H1 (cell line): ENCODE data around the gene CLEC1B. TPM values are rescaled to one million over a fixed set of nuclear protein-coding genes. Genes with fewer than 3 reads are reported as not detected.
A peak's percentile ranks its signal among the peaks of the same experiment; 100 is the strongest.

ENCODE experiments used
- CTCF ChIA-PET: fragments of 300-600 bp; sonication (Branson Sonifier 250); formaldehyde crosslinking; loops from one replicate; lab custom pipeline; 2021; ENCODE audit not compliant: partially characterized antibody; lab: Charles Lee
- POLR2A ChIA-PET: fragments of 300-600 bp; sonication (Branson Sonifier 250); formaldehyde crosslinking; loops from one replicate; lab custom pipeline; 2021; ENCODE audit warnings: inconsistent platforms; ENCODE audit not compliant: partially characterized antibody; lab: Charles Lee
- DNase-seq, 2 experiments: peaks; one replicate each; pipeline versions ENCODE4 v3.0.0 to v3.0.0-alpha.2; 2010 to 2022; ENCODE audit warnings: low spot score in 2 of 2, low read depth in 1 of 2, mixed read lengths in 1 of 2
- FAIRE-seq: peaks from 2 replicates; lab custom pipeline; 2011; peaks lifted over from hg19 to GRCh38; lab: Jason Lieb, UNC
- H2AFZ ChIP-seq: 2 replicates; pipeline ENCODE4 v1.8.1; 2012; ENCODE audit warnings: low read length, inconsistent platforms
- H2AK5ac ChIP-seq: 2 replicates; pipeline ENCODE4 v1.6.1; 2013; ENCODE audit warnings: low read depth, low read length
- H2BK120ac ChIP-seq: replicated peaks from 2 replicates; pipeline ENCODE3; 2013; ENCODE audit warnings: low read depth, low read length, inconsistent platforms
- H2BK12ac ChIP-seq: 2 replicates; pipeline ENCODE4 v1.6.1; 2013; ENCODE audit warnings: low read depth, low read length
- H2BK15ac ChIP-seq: 2 replicates; pipeline ENCODE4 v1.6.1; 2013; ENCODE audit warnings: low read length
- H2BK20ac ChIP-seq: 2 replicates; pipeline ENCODE4 v1.6.1; 2013; ENCODE audit warnings: low read length
- H2BK5ac ChIP-seq: 2 replicates; pipeline ENCODE4 v1.6.1; 2013; ENCODE audit warnings: low read depth, low read length
- H3K14ac ChIP-seq: 2 replicates; pipeline ENCODE4 v1.6.1; 2013; ENCODE audit warnings: inconsistent platforms; ENCODE audit not compliant: insufficient read length
- H3K18ac ChIP-seq: 2 replicates; pipeline ENCODE4 v1.6.1; 2013; ENCODE audit warnings: low read length; ENCODE audit errors: extremely low read depth
- H3K23ac ChIP-seq: 2 replicates; pipeline ENCODE4 v1.6.1; 2013; ENCODE audit warnings: inconsistent platforms; ENCODE audit not compliant: insufficient read length
- H3K23me2 ChIP-seq: 2 replicates; pipeline ENCODE4 v1.6.1; 2013; ENCODE audit warnings: low read depth, low read length
- H3K27ac ChIP-seq: 2 replicates; pipeline ENCODE4 v1.6.1; 2011; ENCODE audit warnings: low read depth, low read length, inconsistent platforms
- H3K27me3 ChIP-seq, 4 experiments: replicated peaks in 1 of 4; 1 replicate in 1 of 4; 2 replicates in 3 of 4; pipeline versions ENCODE4 v1.6.1 to v1.8.1; 2011 to 2013; ENCODE audit warnings: low read length in 3 of 4, mild to moderate bottlenecking in 3 of 4, inconsistent platforms in 2 of 4, mixed read lengths in 2 of 4, moderate library complexity in 1 of 4; ENCODE audit not compliant: control insufficient read depth in 3 of 4, insufficient read depth in 3 of 4; ENCODE audit errors: extremely low read depth in 1 of 4
- H3K36me3 ChIP-seq, 4 experiments: 2 replicates each; pipeline versions ENCODE4 v1.6.1 to v1.8.1; 2011 to 2013; ENCODE audit warnings: mild to moderate bottlenecking in 4 of 4, low read length in 3 of 4, moderate library complexity in 2 of 4, control low read depth in 1 of 4, inconsistent platforms in 1 of 4; ENCODE audit not compliant: insufficient read depth in 4 of 4, control insufficient read depth in 2 of 4
- H3K4ac ChIP-seq: replicated peaks from 2 replicates; pipeline ENCODE3; 2013; ENCODE audit warnings: low read length, low read depth, mixed read lengths, inconsistent platforms; ENCODE audit not compliant: insufficient read length
- H3K4me1 ChIP-seq, 4 experiments: replicated peaks in 1 of 4; 1 replicate in 1 of 4; 2 replicates in 3 of 4; pipeline versions ENCODE4 v1.6.1 to v1.8.1; 2011 to 2013; ENCODE audit warnings: low read length in 3 of 4, inconsistent platforms in 2 of 4, mixed read lengths in 1 of 4; ENCODE audit not compliant: insufficient read depth in 4 of 4, control insufficient read depth in 3 of 4
- H3K4me2 ChIP-seq, 2 experiments: 2 replicates each; pipeline versions ENCODE4 v1.6.1 to v1.8.1; 2011 to 2013; ENCODE audit warnings: low read depth in 2 of 2, low read length in 2 of 2, control low read depth in 1 of 2, inconsistent platforms in 1 of 2, mild to moderate bottlenecking in 1 of 2; ENCODE audit not compliant: insufficient read depth in 1 of 2
- H3K4me3 ChIP-seq, 4 experiments: fragments of 200-600, 300-600 bp in 1 of 4; sonication (generic), shearing (Covaris generic), sonication (Bioruptor Twin) in 1 of 4; 2 replicates each; pipeline versions ENCODE4 v1.5.1 to v1.8.1; 2011 to 2016; ENCODE audit warnings: low read length in 4 of 4, low read depth in 3 of 4, control low read depth in 2 of 4, inconsistent platforms in 2 of 4, mild to moderate bottlenecking in 2 of 4, mixed read lengths in 1 of 4, moderate library complexity in 1 of 4; ENCODE audit not compliant: insufficient read depth in 2 of 4; ENCODE audit errors: extremely low read depth in 1 of 4
- H3K56ac ChIP-seq: replicated peaks from 2 replicates; pipeline ENCODE3; 2013; ENCODE audit warnings: low read depth, mild to moderate bottlenecking, mixed read lengths, low read length, inconsistent platforms; ENCODE audit not compliant: insufficient read length
- H3K79me1 ChIP-seq: 2 replicates; pipeline ENCODE4 v1.6.1; 2013; ENCODE audit warnings: low read depth, low read length, control low read depth
- H3K79me2 ChIP-seq, 2 experiments: 2 replicates each; pipeline versions ENCODE4 v1.6.1 to v1.8.1; 2012 to 2013; ENCODE audit warnings: low read length in 2 of 2, mild to moderate bottlenecking in 2 of 2, inconsistent platforms in 1 of 2; ENCODE audit not compliant: insufficient read depth in 2 of 2, control insufficient read depth in 1 of 2
- H3K9ac ChIP-seq, 4 experiments: replicated peaks in 1 of 4; 1 replicate in 1 of 4; 2 replicates in 3 of 4; pipeline versions ENCODE4 v1.6.1 to v1.8.1; 2011 to 2013; ENCODE audit warnings: low read depth in 3 of 4, low read length in 3 of 4, control low read depth in 2 of 4, mild to moderate bottlenecking in 2 of 4, moderate library complexity in 2 of 4, inconsistent platforms in 1 of 4; ENCODE audit errors: extremely low read depth in 1 of 4
- H3K9me3 ChIP-seq, 2 experiments: 2 replicates each; pipeline versions ENCODE4 v1.6.1 to v1.8.1; 2012 to 2013; ENCODE audit warnings: mild to moderate bottlenecking in 2 of 2, moderate library complexity in 2 of 2, control low read depth in 1 of 2, inconsistent platforms in 1 of 2, low read depth in 1 of 2, low read length in 1 of 2, mixed read lengths in 1 of 2; ENCODE audit not compliant: insufficient read depth in 2 of 2
- H4K20me1 ChIP-seq, 2 experiments: replicated peaks in 1 of 2; 2 replicates each; pipeline versions ENCODE3 to v1.8.1; 2011 to 2013; ENCODE audit warnings: inconsistent platforms in 2 of 2, low read length in 2 of 2, mild to moderate bottlenecking in 1 of 2; ENCODE audit not compliant: insufficient read depth in 2 of 2, control insufficient read depth in 1 of 2
- H4K5ac ChIP-seq: 2 replicates; pipeline ENCODE4 v1.6.1; 2013; ENCODE audit warnings: low read length, low read depth, mixed read lengths, inconsistent platforms; ENCODE audit not compliant: insufficient read length
- H4K8ac ChIP-seq: 2 replicates; pipeline ENCODE4 v1.8.0; 2013; ENCODE audit warnings: mild to moderate bottlenecking, moderate library complexity, low read length, inconsistent platforms; ENCODE audit not compliant: insufficient read depth; ENCODE audit errors: extremely low read depth
- H4K91ac ChIP-seq: replicated peaks from 2 replicates; pipeline ENCODE3; 2013; ENCODE audit warnings: low read length, mixed read lengths, inconsistent platforms; ENCODE audit not compliant: insufficient read length
- CBX5 ChIP-seq: fragments of 300-800, 300-1000 bp; sonication (generic); IDR thresholded peaks from 2 replicates; pipeline ENCODE4 v1.7.1; 2016; ENCODE audit warnings: antibody characterized with exemption, low read length, low read depth
- EP300 ChIP-seq, 2 experiments: IDR thresholded peaks; 1 replicate in 1 of 2; 2 replicates in 1 of 2; pipeline ENCODE4 v1.6.1; 2011 to 2012; ENCODE audit warnings: low read depth in 2 of 2, low read length in 2 of 2, mild to moderate bottlenecking in 2 of 2, borderline replicate concordance in 1 of 2, inconsistent platforms in 1 of 2, moderate library complexity in 1 of 2
- JUND ChIP-seq: IDR thresholded peaks from 2 replicates; pipeline ENCODE4 v1.6.1; 2011; ENCODE audit warnings: mild to moderate bottlenecking, improper control_type of control experiment, low read length
- KDM5A ChIP-seq: fragments of 200-600 bp; IDR thresholded peaks from 2 replicates; pipeline ENCODE4 v1.7.1; 2012; ENCODE audit warnings: mild to moderate bottlenecking, low read length, inconsistent platforms, mixed read lengths
- RAD21 ChIP-seq, 2 experiments: IDR thresholded peaks in 1 of 2; conservative IDR thresholded peaks in 1 of 2; 2 replicates each; pipeline ENCODE4 v1.6.1; 2011; ENCODE audit warnings: low read depth in 2 of 2, low read length in 2 of 2, improper control_type of control experiment in 1 of 2, inconsistent platforms in 1 of 2, mild to moderate bottlenecking in 1 of 2, moderate library complexity in 1 of 2
- SRF ChIP-seq: IDR thresholded peaks from 2 replicates; pipeline ENCODE4 v1.6.1; 2011; ENCODE audit warnings: mild to moderate bottlenecking, low read depth, low read length, moderate library complexity
- USF2 ChIP-seq: IDR thresholded peaks from 2 replicates; pipeline ENCODE4 v1.6.1; 2011; ENCODE audit warnings: low read length, improper control_type of control experiment
- YY1 ChIP-seq: IDR thresholded peaks from 2 replicates; pipeline ENCODE4 v1.6.1; 2011; ENCODE audit warnings: low read depth, mild to moderate bottlenecking, low read length
- ZNF274 ChIP-seq: IDR thresholded peaks from 2 replicates; pipeline ENCODE4 v1.7.0; 2012; ENCODE audit warnings: low read length, borderline replicate concordance; ENCODE audit errors: extremely low read depth
- WGBS, 2 experiments: shearing (Covaris generic) in 1 of 2; methylation state at CpG; one replicate each; pipeline versions ENCODE4 v1.1.6 to v1.1.7; 2013 to 2015; ENCODE audit warnings: low lambda C conversion rate in 2 of 2, mixed read lengths in 2 of 2, inconsistent platforms in 1 of 2, low coverage in 1 of 2, missing lambda C conversion rate in 1 of 2; ENCODE audit not compliant: insufficient replicate concordance in 2 of 2, insufficient coverage in 1 of 2, insufficient read length in 1 of 2; ENCODE audit errors: extremely low coverage in 1 of 2, missing lambda C conversion rate in 1 of 2; 5-methylcytosine and 5-hydroxymethylcytosine counted together
- polyA plus RNA-seq, 7 experiments: library from polyadenylated mRNA; depleted of rRNA in 3 of 7; stranded (reverse) in 5 of 7; unstranded in 2 of 7; fragments of >200 nt in 5 of 7; fragments of 200-250 nt in 2 of 7; gene quantifications; 1 replicate in 5 of 7; 2 replicates in 1 of 7; 4 replicates in 1 of 7; pipeline versions ENCODE4 v1.2.1 to v1.2.3, GENCODE V29; 2011 to 2013; ENCODE audit warnings: missing spikeins in 2 of 7, mixed read lengths in 2 of 7
- total RNA-seq: library from RNA; stranded (reverse); fragmentation: NEBNext Ultra II Directional; extraction: Animal tissue kit (Norgen Biotek cat#: 25700); gene quantifications from 2 replicates; pipeline ENCODE4 v1.2.1, GENCODE V29; 2021

The CLEC1B gene
- total and polyA plus RNA-seq, 2 of the 8 experiments (the other 6 are each of a cell fraction or from before 2014, with no cell fraction given), result not detected

GRCh38 chr12:10031321-10031720 is 32.4 kb upstream of the CLEC1B start:
- no peak overlapping the region for H4K91ac ChIP-seq
- no peak overlapping the region for H3K18ac ChIP-seq
- H3K4me2 ChIP-seq, result no peak overlapping the region
- no peaks in the 10 kb centered on the region for H3K79me2 ChIP-seq
- ChIA-PET POLR2A (no interaction called here), CTCF (interaction anchor here (0.9 to 2.5 kb wide), 6 partner anchors 11 to 283 kb away, joined by 3 to 19 read pairs (median 4); no protein-coding TSS in a partner anchor)
- H3K27me3 ChIP-seq, result no peaks in the 10 kb centered on the region
- H3K23ac ChIP-seq, result no peak overlapping the region
- H3K4me1 ChIP-seq, result peaks cover 0 to 7% (median 0%) of the 10 kb centered on the region in 4 experiments; a peak in 1 of 7 replicates
- no peak overlapping the region for H3K14ac ChIP-seq
- H2BK12ac ChIP-seq, result peak overlapping the region; percentile 68; the same call in 1 of the 2 replicates
- H3K9me3 ChIP-seq, result peaks cover 0 to 8% of the 10 kb centered on the region in 2 experiments; a peak in 2 of 4 replicates
- H4K5ac ChIP-seq, result no peak overlapping the region
- H3K56ac ChIP-seq, result no peak overlapping the region
- H2BK20ac ChIP-seq, result no peak overlapping the region
- H3K23me2 ChIP-seq, result no peaks in the 10 kb centered on the region; the same call in 1 of the 2 replicates
- H3K4ac ChIP-seq, result no peak overlapping the region
- H2BK5ac ChIP-seq, result no peak overlapping the region
- H2BK120ac ChIP-seq, result no peak overlapping the region
- no peaks in the 10 kb centered on the region for H3K79me1 ChIP-seq
- no peak overlapping the region for H2AK5ac ChIP-seq
- no peak overlapping the region for H3K4me3 ChIP-seq
- H3K36me3 ChIP-seq, result no peaks in the 10 kb centered on the region; a peak in 1 of 8 replicates
- H3K9ac ChIP-seq, result no peak overlapping the region
- no peaks in the 10 kb centered on the region for H4K20me1 ChIP-seq
- 84% methylated on average over 4 of the region's 4 CpGs; no CpG with 5 or more reads in 1 of the 2 experiments for WGBS, 2 experiments
- no peak for FAIRE-seq
- H2AFZ ChIP-seq, result no peak overlapping the region
- no peak overlapping the region for H4K8ac ChIP-seq
- 0 out of 2 replicates have a peak overlapping the region, but pooled peaks have one; percentile 28 for H3K27ac ChIP-seq
- DNase-seq, result no peak
- H2BK15ac ChIP-seq, result no peak overlapping the region
- TF ChIP-seq USF2 (no peak), CBX5 (no peak), RAD21 (IDR thresholded peaks at IDR 0.05 in 1 of 2, conservative IDR thresholded peaks at IDR 0.05 in 1 of 2; ENCODE audit: low read depth in 2 of 2, low read length in 2 of 2) (no peak), ZNF274 (no peak), JUND (no peak), KDM5A (no peak), YY1 (no peak), EP300 (IDR thresholded peaks at IDR 0.05; ENCODE audit: borderline replicate concordance in 1 of 2, low read depth in 2 of 2, low read length in 2 of 2) (no peak), SRF (no peak)
